ENCODE results near the gene PLCH2.

GRCh38 chr1:2472561-2473177 lies 3.4 kb upstream of the PLCH2 start:
- TF ChIP-seq CTCF (IDR thresholded peaks at IDR 0.05; ENCODE audit: low read depth, low read length, missing input control) (no peak), YY1 (IDR thresholded peaks at IDR 0.05) (no peak), JUND (IDR thresholded peaks at IDR 0.05) (no peak), NR2F2 (IDR thresholded peaks at IDR 0.05) (no peak), REST (IDR thresholded peaks at IDR 0.05) (no peak), RAD21 (IDR thresholded peaks at IDR 0.05) (no peak), SP1 (IDR thresholded peaks at IDR 0.05) (no peak), GABPA (IDR thresholded peaks at IDR 0.05 in 1 of 2, conservative IDR thresholded peaks at IDR 0.05 in 1 of 2) (no peak), ATF3 (IDR thresholded peaks at IDR 0.05) (no peak)

Data from liver (tissue), 3 donors.